SK-N-SH (cell line): ENCODE data around the gene PBXIP1. TPM values are rescaled to one million over a fixed set of nuclear protein-coding genes. Genes with fewer than 3 reads are reported as not detected.

ENCODE experiments used
- CTCF ChIA-PET: fragments of 300-600, 350-600 bp; formaldehyde crosslinking; extraction: SDS; loops from one replicate; lab custom pipeline; 2021; lab: Yijun Ruan, JAX
- POLR2A ChIA-PET: fragments of 350-600 bp; sonication (Branson Sonifier 250); formaldehyde crosslinking; extraction: SDS; loops from one replicate; lab custom pipeline; 2020; ENCODE audit warnings: antibody characterized with exemption, inconsistent platforms; lab: Yijun Ruan, JAX
- DNase-seq: peaks from one replicate; pipeline ENCODE4 v3.0.0; 2012
- H2AFZ ChIP-seq: fragments of 200-600 bp; sonication (generic); 2 replicates; pipeline ENCODE4 v1.8.1; 2016; ENCODE audit warnings: antibody characterized with exemption, mild to moderate bottlenecking, low read depth
- H3F3A ChIP-seq: fragments of 200-600 bp; sonication (generic); replicated peaks from 2 replicates; pipeline ENCODE3; 2016; ENCODE audit warnings: antibody characterized with exemption, mild to moderate bottlenecking; ENCODE audit not compliant: insufficient read depth
- H3K27ac ChIP-seq, 2 experiments: fragments of 200-500 bp in 1 of 2; fragments of 200-600 bp in 1 of 2; sonication (Bioruptor generic) in 1 of 2; sonication (generic), shearing (Covaris generic) in 1 of 2; 2 replicates each; pipeline versions ENCODE4 v1.5.1 to v1.6.1; 2014 to 2016; ENCODE audit warnings: low read depth in 2 of 2, inconsistent platforms in 1 of 2, low read length in 1 of 2, mild to moderate bottlenecking in 1 of 2, mixed read lengths in 1 of 2
- H3K27me3 ChIP-seq: fragments of 200-600 bp; sonication (generic), shearing (Covaris generic); 2 replicates; pipeline ENCODE4 v1.6.1; 2016; ENCODE audit warnings: mixed run types; ENCODE audit not compliant: insufficient read depth
- H3K36me3 ChIP-seq, 2 experiments: fragments of 200-500 bp in 1 of 2; fragments of 200-600 bp in 1 of 2; sonication (Bioruptor generic) in 1 of 2; sonication (generic) in 1 of 2; replicated peaks in 1 of 2; 2 replicates each; pipeline versions ENCODE3 to v1.5.1; 2014 to 2016; ENCODE audit warnings: low read length in 1 of 2, mild to moderate bottlenecking in 1 of 2; ENCODE audit not compliant: insufficient read depth in 2 of 2, control insufficient read depth in 1 of 2
- H3K4me1 ChIP-seq, 2 experiments: fragments of 200-500 bp in 1 of 2; fragments of 200-600 bp in 1 of 2; sonication (Bioruptor generic) in 1 of 2; sonication (generic), shearing (Covaris generic) in 1 of 2; 2 replicates each; pipeline versions ENCODE4 v1.5.1 to v1.6.1; 2014 to 2016; ENCODE audit warnings: low read depth in 1 of 2, low read length in 1 of 2, mixed run types in 1 of 2; ENCODE audit not compliant: insufficient read depth in 2 of 2, control insufficient read depth in 1 of 2
- H3K4me2 ChIP-seq: fragments of 200-600 bp; sonication (generic), shearing (Covaris generic); 2 replicates; pipeline ENCODE4 v1.6.1; 2017; ENCODE audit warnings: mixed run types
- H3K4me3 ChIP-seq, 2 experiments: fragments of 200-500 bp in 1 of 2; fragments of 200-600 bp in 1 of 2; sonication (Bioruptor generic) in 1 of 2; sonication (generic), shearing (Covaris generic) in 1 of 2; 2 replicates each; pipeline versions ENCODE4 v1.5.1 to v1.8.1; 2014 to 2016; ENCODE audit warnings: low read depth in 2 of 2, inconsistent platforms in 1 of 2, low read length in 1 of 2, mild to moderate bottlenecking in 1 of 2, mixed read lengths in 1 of 2, moderate library complexity in 1 of 2
- H3K79me2 ChIP-seq: fragments of 200-600 bp; sonication (generic); 2 replicates; pipeline ENCODE4 v1.8.1; 2017; ENCODE audit warnings: mild to moderate bottlenecking; ENCODE audit not compliant: insufficient read depth
- H3K9ac ChIP-seq: fragments of 200-600 bp; sonication (generic); 2 replicates; pipeline ENCODE4 v1.6.1; 2017; ENCODE audit warnings: mixed run types
- H3K9me2 ChIP-seq: fragments of 200-600 bp; sonication (generic); 2 replicates; pipeline ENCODE4 v1.6.1; 2017; ENCODE audit warnings: mixed run types
- H3K9me3 ChIP-seq: fragments of 200-600 bp; sonication (generic); 2 replicates; pipeline ENCODE4 v1.6.1; 2017; ENCODE audit warnings: mixed run types, mild to moderate bottlenecking, moderate library complexity
- H4K20me1 ChIP-seq: fragments of 200-600 bp; sonication (generic); 2 replicates; pipeline ENCODE4 v1.6.1; 2017; ENCODE audit warnings: mild to moderate bottlenecking, mixed run types; ENCODE audit not compliant: insufficient read depth
- FOSL2 ChIP-seq: IDR thresholded peaks from 2 replicates; pipeline ENCODE4 v1.4.0; 2012; ENCODE audit warnings: low read depth, mild to moderate bottlenecking, moderate library complexity, borderline replicate concordance
- FOXJ3 ChIP-seq: sonication (generic); formaldehyde crosslinking; IDR thresholded peaks from 2 replicates; pipeline ENCODE4 v1.5.1; 2020; ENCODE audit warnings: mild to moderate bottlenecking, missing genetic modification reagents
- GABPA ChIP-seq: IDR thresholded peaks from 2 replicates; pipeline ENCODE4 v1.4.0; 2012; ENCODE audit warnings: low read depth, mild to moderate bottlenecking
- MXI1 ChIP-seq: IDR thresholded peaks from 2 replicates; pipeline ENCODE4 v1.6.1; 2012; ENCODE audit warnings: mild to moderate bottlenecking, low read depth, low read length, improper control_type of control experiment
- NFIC ChIP-seq: IDR thresholded peaks from 2 replicates; pipeline ENCODE4 v1.4.0; 2012; ENCODE audit warnings: borderline replicate concordance
- NRF1 ChIP-seq: IDR thresholded peaks from 2 replicates; pipeline ENCODE4 v1.6.1; 2012; ENCODE audit warnings: low read depth, mild to moderate bottlenecking, low read length
- RAD21 ChIP-seq: IDR thresholded peaks from 2 replicates; pipeline ENCODE4 v1.6.1; 2012; ENCODE audit warnings: mild to moderate bottlenecking, low read length
- RFX5 ChIP-seq: IDR thresholded peaks from 2 replicates; pipeline ENCODE4 v1.6.1; 2012; ENCODE audit warnings: mild to moderate bottlenecking, improper control_type of control experiment, low read length
- RXRA ChIP-seq: IDR thresholded peaks from 2 replicates; pipeline ENCODE4 v1.4.0; 2012; ENCODE audit warnings: low read depth, mild to moderate bottlenecking, borderline replicate concordance
- SIN3A ChIP-seq: IDR thresholded peaks from 2 replicates; pipeline ENCODE4 v1.6.1; 2012; ENCODE audit warnings: low read depth, mild to moderate bottlenecking, low read length, moderate library complexity, borderline replicate concordance
- TEAD4 ChIP-seq: IDR thresholded peaks from 2 replicates; pipeline ENCODE4 v1.4.0; 2012; ENCODE audit warnings: mild to moderate bottlenecking, borderline replicate concordance; ENCODE audit not compliant: insufficient read depth
- YY1 ChIP-seq: IDR thresholded peaks from 2 replicates; pipeline ENCODE4 v1.4.0; 2012; ENCODE audit warnings: low read depth, mild to moderate bottlenecking
- WGBS: methylation state at CpG from one replicate; pipeline ENCODE4 v1.1.6; 2017; ENCODE audit warnings: low lambda C conversion rate; 5-methylcytosine and 5-hydroxymethylcytosine counted together
- polyA plus RNA-seq, 3 experiments: library from polyadenylated mRNA; depleted of rRNA; stranded (reverse); fragments of >200 nt; gene quantifications; 2 replicates each; pipeline ENCODE4 v1.2.3, GENCODE V29; 2012
- TF ChIP-seq, protein P1 (sequence below): fragments of 200-600 bp; sonication (generic); IDR thresholded peaks from 2 replicates; pipeline ENCODE4 v1.6.1; 2017; ENCODE audit warnings: antibody characterized with exemption, mild to moderate bottlenecking, moderate library complexity
- TF ChIP-seq, protein P2 (sequence below): fragments of 150-350 bp; IDR thresholded peaks from 2 replicates; pipeline ENCODE4 v1.6.1; 2016; ENCODE audit warnings: mild to moderate bottlenecking, low read depth, low read length
- TF ChIP-seq, protein P3 (sequence below): IDR thresholded peaks from 2 replicates; pipeline ENCODE4; 2012
- TF ChIP-seq, protein P4 (sequence below): IDR thresholded peaks from 2 replicates; pipeline ENCODE4 v1.4.0; 2012; ENCODE audit warnings: low read depth, borderline replicate concordance
- TF ChIP-seq, protein P5 (sequence below): fragments of 150-350 bp; IDR thresholded peaks from 2 replicates; pipeline ENCODE4 v1.6.1; 2017; ENCODE audit warnings: antibody characterized with exemption, low read length, low read depth, borderline replicate concordance

Gene PBXIP1
- polyA plus RNA-seq, 1 of the 3 experiments (the other 2 are of a cell fraction): 55.9 TPM

DNA sequence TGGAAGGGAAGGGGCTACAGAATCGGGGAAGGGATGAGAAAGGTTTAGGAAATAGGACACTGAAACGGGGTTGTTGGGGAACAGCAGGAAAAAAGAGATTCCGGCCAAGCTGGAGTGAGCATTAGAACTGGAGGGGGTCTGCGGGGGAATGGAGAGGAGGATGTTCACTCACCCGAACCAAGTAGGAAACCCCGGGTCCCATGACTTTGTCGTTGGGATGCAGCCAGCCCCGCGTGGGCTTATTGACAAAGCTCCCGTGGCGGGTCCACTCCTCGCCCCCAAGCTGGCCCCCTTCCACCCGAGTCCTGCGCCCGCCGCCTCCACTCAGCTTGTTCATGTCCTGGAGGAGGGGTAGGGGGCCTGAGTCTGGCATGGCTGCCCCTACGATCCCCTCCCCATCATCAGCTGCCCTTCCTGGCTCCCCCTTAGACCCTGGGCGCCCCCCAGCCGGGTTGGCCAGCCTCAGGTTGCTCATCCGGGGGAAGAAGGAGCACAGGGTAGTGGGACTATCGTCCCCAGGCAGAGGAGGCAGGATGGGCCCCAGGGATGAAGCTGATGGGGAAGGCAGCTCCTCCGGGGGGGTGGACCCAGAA is 14.1 kb upstream of the PBXIP1 start:
- Histone ChIP-seq H3K4me3 (peak overlapping the region; percentile 77 to 90), H3K9ac (peak overlapping the region; percentile 88), H3F3A (peaks cover 43% of the 10 kb centered on the region), H3K36me3 (peaks cover 30 to 32% of the 10 kb centered on the region in 2 experiments), H3K9me3 (no peaks in the 10 kb centered on the region), H3K27me3 (no peaks in the 10 kb centered on the region), H4K20me1 (peaks cover 27% of the 10 kb centered on the region), H3K4me2 (peak overlapping the region; percentile 98), H3K9me2 (no peaks in the 10 kb centered on the region), H3K79me2 (peaks cover 70% of the 10 kb centered on the region), H3K4me1 (peaks cover 18 to 61% of the 10 kb centered on the region in 2 experiments), H3K27ac (peak overlapping the region; percentile 97 to 99), H2AFZ (no peak overlapping the region)
- ChIA-PET CTCF (interaction anchor here (0.7 to 37.5 kb wide), 9 partner anchors 9 to 197 kb away, joined by 3 to 640 read pairs (median 4); partner anchors contain the start of genes ADAM15, FLAD1, LENEP and PYGO2), POLR2A (interaction anchor here (0.5 to 3.7 kb wide), 15 partner anchors 8 to 198 kb away, joined by 3 to 25 read pairs (median 6); partner anchors contain the start of genes ADAM15, EFNA3, FLAD1 and LENEP)
- no peak for DNase-seq
- WGBS: 5% methylated on average over 13 of the region's 22 CpGs
- TF ChIP-seq SIN3A: no peak
- TF ChIP-seq RFX5: no peak
- no peak for TF ChIP-seq GABPA

DNA sequence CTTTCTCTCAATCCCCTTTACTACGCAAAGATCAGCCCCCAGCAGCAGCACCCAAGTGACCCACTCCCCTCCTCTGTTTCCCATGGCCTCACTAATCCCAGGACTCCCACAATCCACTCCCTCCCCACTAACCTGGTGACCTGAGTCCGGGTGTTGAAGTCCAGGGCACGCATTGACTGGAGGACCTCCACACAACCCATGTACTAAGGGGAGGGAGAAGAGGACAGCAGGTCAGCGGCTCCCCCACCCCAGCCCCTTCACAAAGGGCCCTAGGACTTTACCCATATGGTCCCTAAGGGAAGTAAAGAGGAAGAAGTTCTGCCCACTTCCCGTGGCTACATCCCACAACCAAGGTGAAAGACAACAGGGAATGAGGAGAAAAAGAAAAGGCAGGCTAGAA is 13.3 kb upstream of the PBXIP1 start:
- Histone ChIP-seq H3K4me3 (peak overlapping the region; percentile 77 to 90), H3F3A (peaks cover 44% of the 10 kb centered on the region), H3K9ac (peak overlapping the region; percentile 88), H3K36me3 (peaks cover 30 to 32% of the 10 kb centered on the region in 2 experiments), H3K9me3 (no peaks in the 10 kb centered on the region), H3K9me2 (no peaks in the 10 kb centered on the region), H4K20me1 (peaks cover 27% of the 10 kb centered on the region), H3K27ac (peak overlapping the region; percentile 97 to 99; a peak in 3 of 4 replicates), H3K4me1 (peaks cover 18 to 60% of the 10 kb centered on the region in 2 experiments), H3K4me2 (peak overlapping the region; percentile 98), H3K79me2 (peaks cover 70% of the 10 kb centered on the region), H3K27me3 (no peaks in the 10 kb centered on the region), H2AFZ (no peak overlapping the region)
- POLR2A ChIA-PET: interaction anchor here (0.6 to 3.7 kb wide), 8 partner anchors 8 to 96 kb away, joined by 3 to 25 read pairs (median 10); partner anchors contain the start of genes LENEP, PBXIP1 and PYGO2
- TF ChIP-seq, protein P1, sequence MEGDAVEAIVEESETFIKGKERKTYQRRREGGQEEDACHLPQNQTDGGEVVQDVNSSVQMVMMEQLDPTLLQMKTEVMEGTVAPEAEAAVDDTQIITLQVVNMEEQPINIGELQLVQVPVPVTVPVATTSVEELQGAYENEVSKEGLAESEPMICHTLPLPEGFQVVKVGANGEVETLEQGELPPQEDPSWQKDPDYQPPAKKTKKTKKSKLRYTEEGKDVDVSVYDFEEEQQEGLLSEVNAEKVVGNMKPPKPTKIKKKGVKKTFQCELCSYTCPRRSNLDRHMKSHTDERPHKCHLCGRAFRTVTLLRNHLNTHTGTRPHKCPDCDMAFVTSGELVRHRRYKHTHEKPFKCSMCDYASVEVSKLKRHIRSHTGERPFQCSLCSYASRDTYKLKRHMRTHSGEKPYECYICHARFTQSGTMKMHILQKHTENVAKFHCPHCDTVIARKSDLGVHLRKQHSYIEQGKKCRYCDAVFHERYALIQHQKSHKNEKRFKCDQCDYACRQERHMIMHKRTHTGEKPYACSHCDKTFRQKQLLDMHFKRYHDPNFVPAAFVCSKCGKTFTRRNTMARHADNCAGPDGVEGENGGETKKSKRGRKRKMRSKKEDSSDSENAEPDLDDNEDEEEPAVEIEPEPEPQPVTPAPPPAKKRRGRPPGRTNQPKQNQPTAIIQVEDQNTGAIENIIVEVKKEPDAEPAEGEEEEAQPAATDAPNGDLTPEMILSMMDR: no peak
- TF ChIP-seq SIN3A (no peak), YY1 (no peak), TEAD4 (no peak), RXRA (no peak), GABPA (no peak), FOSL2 (no peak), FOXJ3 (no peak), RFX5 (no peak), MXI1 (no peak; the same call in 1 of the 2 replicates), RAD21 (no peak), NFIC (no peak), NRF1 (no peak)
- TF ChIP-seq, protein P2, sequence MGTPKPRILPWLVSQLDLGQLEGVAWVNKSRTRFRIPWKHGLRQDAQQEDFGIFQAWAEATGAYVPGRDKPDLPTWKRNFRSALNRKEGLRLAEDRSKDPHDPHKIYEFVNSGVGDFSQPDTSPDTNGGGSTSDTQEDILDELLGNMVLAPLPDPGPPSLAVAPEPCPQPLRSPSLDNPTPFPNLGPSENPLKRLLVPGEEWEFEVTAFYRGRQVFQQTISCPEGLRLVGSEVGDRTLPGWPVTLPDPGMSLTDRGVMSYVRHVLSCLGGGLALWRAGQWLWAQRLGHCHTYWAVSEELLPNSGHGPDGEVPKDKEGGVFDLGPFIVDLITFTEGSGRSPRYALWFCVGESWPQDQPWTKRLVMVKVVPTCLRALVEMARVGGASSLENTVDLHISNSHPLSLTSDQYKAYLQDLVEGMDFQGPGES: no peak
- TF ChIP-seq, protein P3, sequence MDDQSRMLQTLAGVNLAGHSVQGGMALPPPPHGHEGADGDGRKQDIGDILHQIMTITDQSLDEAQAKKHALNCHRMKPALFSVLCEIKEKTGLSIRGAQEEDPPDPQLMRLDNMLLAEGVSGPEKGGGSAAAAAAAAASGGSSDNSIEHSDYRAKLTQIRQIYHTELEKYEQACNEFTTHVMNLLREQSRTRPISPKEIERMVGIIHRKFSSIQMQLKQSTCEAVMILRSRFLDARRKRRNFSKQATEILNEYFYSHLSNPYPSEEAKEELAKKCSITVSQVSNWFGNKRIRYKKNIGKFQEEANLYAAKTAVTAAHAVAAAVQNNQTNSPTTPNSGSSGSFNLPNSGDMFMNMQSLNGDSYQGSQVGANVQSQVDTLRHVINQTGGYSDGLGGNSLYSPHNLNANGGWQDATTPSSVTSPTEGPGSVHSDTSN: no peak
- TF ChIP-seq, protein P4, sequence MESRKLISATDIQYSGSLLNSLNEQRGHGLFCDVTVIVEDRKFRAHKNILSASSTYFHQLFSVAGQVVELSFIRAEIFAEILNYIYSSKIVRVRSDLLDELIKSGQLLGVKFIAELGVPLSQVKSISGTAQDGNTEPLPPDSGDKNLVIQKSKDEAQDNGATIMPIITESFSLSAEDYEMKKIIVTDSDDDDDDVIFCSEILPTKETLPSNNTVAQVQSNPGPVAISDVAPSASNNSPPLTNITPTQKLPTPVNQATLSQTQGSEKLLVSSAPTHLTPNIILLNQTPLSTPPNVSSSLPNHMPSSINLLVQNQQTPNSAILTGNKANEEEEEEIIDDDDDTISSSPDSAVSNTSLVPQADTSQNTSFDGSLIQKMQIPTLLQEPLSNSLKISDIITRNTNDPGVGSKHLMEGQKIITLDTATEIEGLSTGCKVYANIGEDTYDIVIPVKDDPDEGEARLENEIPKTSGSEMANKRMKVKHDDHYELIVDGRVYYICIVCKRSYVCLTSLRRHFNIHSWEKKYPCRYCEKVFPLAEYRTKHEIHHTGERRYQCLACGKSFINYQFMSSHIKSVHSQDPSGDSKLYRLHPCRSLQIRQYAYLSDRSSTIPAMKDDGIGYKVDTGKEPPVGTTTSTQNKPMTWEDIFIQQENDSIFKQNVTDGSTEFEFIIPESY: no peak
- TF ChIP-seq, protein P5, sequence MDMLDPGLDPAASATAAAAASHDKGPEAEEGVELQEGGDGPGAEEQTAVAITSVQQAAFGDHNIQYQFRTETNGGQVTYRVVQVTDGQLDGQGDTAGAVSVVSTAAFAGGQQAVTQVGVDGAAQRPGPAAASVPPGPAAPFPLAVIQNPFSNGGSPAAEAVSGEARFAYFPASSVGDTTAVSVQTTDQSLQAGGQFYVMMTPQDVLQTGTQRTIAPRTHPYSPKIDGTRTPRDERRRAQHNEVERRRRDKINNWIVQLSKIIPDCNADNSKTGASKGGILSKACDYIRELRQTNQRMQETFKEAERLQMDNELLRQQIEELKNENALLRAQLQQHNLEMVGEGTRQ: no peak
- no peak for DNase-seq
- CTCF ChIA-PET: interaction anchor here (1.7 to 37.5 kb wide), 4 partner anchors 8 to 116 kb away, joined by 4 to 640 read pairs (median 22); partner anchors contain the start of genes ADAM15, LENEP, PYGO2 and ZBTB7B
- 20% methylated on average over 5 of the region's 5 CpGs for WGBS
